Ishikawa (cell line): ENCODE measurements around the gene TNFSF10.
A peak's percentile ranks its signal among the peaks of the same experiment; 100 is the strongest.

Experiments
- CEBPB ChIP-seq: IDR thresholded peaks from 2 replicates; pipeline ENCODE4 v1.6.1; 2012
- EP300 ChIP-seq: IDR thresholded peaks from 2 replicates; pipeline ENCODE4 v1.6.1; 2012; ENCODE audit warnings: borderline replicate concordance
- FOXM1 ChIP-seq: IDR thresholded peaks from 2 replicates; pipeline ENCODE4 v1.6.1; 2012; ENCODE audit warnings: low read depth, borderline replicate concordance
- NFIC ChIP-seq: IDR thresholded peaks from 2 replicates; pipeline ENCODE4 v1.6.1; 2012
- RAD21 ChIP-seq: IDR thresholded peaks from 2 replicates; pipeline ENCODE4 v1.6.1; 2012; ENCODE audit warnings: low read depth
- TF ChIP-seq, protein P1 (sequence below): IDR thresholded peaks from 2 replicates; pipeline ENCODE4 v1.6.1; 2012

DNA sequence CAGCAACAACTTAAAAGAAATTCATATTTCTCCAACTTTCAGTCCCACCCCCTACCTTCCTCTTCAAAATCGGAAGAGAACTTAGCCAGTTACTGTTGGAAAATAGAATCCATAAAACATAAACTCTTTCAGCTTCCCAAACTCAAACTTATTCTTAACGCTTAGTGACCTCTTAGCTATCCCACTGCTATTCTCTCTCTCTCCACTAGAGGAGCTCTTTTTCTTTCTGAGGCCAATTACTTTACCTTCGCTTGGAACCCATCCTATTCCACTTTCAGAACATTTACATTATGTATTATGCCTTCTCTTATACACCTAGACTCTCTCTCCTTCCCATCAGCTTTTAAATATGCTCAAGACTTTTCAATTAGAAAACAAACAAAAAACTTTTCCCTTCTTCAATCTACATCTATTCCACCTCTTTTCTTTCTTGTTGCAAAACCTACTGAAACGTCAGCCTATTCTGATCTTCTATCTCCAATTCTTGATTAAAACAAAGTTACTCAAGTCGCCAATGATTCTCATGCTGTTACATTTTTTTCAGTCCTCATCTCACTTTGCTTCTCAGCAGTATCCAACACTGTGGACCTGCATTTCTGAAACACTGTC is 61.6 kb downstream of the TNFSF10 start:
- TF ChIP-seq CEBPB (no peak), FOXM1 (no peak), RAD21 (peak; percentile 73), EP300 (no peak), NFIC (no peak)
- TF ChIP-seq, protein P1, sequence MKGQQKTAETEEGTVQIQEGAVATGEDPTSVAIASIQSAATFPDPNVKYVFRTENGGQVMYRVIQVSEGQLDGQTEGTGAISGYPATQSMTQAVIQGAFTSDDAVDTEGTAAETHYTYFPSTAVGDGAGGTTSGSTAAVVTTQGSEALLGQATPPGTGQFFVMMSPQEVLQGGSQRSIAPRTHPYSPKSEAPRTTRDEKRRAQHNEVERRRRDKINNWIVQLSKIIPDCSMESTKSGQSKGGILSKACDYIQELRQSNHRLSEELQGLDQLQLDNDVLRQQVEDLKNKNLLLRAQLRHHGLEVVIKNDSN: no peak
